ENCODE measurements around the gene ABHD16B.

ABHD16B gene

DNA sequence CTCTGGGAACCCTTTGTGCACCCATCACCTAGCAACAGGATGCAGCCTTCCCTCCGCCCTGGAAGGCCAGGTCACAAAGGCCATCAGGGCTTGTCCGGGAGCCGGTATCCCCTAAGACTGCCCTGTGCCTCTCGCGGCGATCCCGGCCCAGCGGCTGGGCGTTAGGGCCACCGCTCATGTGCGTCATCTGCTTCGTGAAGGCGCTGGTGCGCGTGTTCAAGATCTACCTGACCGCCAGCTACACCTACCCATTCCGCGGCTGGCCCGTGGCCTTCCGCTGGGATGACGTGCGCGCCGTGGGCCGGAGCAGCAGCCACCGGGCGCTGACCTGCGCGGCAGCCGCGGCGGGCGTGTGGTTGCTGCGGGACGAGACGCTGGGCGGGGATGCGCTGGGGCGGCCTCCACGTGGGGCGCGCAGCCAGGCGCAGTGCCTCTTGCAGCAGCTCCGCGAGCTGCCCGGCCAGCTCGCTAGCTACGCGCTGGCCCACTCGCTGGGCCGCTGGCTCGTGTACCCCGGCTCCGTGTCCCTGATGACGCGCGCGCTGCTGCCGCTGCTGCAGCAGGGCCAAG, at the start of gene ABHD16B:
TSS of gene ABHD16B (plus strand) at position 134 of the 570 bp plus-strand sequence. CDS start at position 177, 43 bp downstream.
- no peak for DNase-seq (ENCODE audit: low read depth)

DNA sequence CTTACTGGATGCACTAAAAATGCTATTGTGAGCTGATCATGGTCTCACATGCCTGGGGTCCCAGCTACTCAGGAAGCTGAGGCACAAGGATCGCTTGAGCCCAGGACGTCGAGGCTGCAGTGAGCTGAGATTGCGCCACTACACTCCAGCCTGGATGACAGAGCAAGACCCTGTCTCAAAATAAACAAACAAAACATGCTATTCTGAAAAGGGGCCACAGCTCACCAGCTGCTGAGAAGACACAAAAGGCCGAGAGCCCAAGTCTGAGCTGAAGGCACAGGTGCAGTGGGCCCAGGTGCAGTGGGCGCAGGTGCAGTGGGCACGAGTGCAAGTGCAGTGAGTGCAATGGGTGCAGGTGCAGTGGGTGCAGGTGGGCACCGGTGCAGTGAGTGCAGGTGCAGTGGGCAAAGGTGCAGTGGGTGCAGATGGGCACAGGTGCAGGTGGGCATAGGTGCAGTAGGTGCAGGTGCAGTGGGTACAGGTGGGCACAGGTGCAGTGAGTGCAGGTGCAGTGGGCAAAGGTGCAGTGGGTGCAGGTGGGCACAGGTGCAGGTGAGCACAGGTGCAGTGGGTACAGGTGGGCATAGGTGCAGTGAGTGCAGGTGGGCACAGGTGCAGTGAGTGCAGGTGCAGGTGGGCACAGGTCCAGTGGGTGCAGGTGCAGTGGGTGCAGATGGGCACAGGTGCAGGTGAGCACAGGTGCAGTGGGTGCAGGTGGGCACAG, 46.2 kb upstream of the ABHD16B start:
- DNase-seq (ENCODE audit: low read depth) = no peak

GRCh38 chr20:63815615-63816253, 45.6 kb upstream of the ABHD16B start:
- DNase-seq (ENCODE audit: low read depth) = no peak

DNA sequence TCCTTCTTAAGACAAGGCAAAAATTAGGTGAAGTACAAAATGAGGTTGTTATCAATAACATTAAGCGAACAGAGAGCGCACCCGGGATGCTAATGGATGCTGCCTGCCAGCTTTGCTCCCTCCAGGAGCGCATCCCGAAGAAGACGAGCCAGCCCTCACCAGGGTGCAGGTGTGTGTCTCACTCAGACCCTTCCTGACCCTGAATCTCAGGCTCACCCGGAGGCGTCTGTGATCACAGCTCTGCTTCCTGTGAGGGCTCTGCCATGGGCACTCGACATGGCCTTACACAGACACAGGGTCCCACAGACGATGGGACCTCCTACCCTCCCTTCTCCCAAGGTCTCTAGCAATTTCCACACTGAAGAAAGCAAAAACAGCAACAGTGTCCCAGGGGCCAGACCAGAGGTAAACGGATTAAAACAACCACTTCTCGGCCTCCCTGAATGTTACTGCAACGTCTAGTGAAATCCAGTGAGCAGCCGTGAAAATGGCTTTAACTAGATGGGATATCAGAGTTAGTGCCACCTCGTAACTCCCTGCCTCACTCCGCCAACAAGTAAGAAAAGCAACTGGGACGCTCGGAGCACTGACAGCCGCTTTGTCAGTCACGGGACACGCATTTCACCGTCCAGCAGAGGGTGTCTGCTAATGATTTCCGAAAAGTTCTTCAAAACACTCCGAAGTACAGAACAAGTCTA, 41.9 kb upstream of the ABHD16B start:
- no peak for DNase-seq (ENCODE audit: low read depth)

GRCh38 chr20:63821811-63822210, 39.5 kb upstream of the ABHD16B start:
- no peak for DNase-seq (ENCODE audit: low read depth)

- DNase-seq (ENCODE audit: low read depth) = no peak
These were observed 39.0 kb upstream of the ABHD16B start for GRCh38 chr20:63822276-63822696.

GRCh38 chr20:63823691-63824311, 37.5 kb upstream of the ABHD16B start:
- DNase-seq (ENCODE audit: low read depth) = no peak

DNA sequence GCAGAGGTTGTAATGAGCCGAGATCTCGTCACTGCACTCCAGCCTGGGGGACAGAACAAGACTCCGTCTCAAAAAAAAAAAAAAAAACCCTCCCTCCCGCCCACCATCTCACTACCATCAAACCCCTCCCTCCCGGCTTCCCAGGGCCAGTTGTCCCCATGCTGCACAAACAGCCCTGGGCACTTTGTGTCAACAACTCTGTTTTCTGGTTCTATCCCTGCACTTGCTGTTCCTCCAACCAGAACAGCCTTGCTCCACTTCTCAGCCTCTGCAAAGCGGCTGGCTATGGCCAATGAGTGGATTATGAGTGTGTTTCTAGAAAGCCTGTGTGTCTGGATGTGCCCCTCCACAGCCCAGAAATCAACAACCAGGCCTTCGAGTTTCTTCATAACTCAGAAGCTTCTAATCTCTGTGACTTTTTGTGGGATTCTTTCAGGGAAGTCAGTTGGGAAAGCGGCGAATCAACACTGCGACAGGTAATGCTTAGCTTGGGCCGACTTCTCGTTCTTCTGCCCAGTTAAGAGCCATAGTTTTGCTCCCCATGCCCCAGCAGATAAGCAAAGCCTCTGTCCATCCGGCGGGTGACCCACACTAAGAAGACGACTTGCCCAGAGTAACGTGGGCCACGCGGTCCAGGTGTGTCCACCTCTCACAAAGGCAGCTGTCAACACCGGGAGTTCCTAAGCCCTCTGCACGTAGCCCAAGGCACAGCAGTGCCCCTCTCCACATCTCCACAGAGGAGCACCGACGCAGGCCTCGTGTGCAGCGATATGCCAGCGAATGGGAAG, 35.8 kb upstream of the ABHD16B start:
- DNase-seq (ENCODE audit: low read depth) = no peak

DNA sequence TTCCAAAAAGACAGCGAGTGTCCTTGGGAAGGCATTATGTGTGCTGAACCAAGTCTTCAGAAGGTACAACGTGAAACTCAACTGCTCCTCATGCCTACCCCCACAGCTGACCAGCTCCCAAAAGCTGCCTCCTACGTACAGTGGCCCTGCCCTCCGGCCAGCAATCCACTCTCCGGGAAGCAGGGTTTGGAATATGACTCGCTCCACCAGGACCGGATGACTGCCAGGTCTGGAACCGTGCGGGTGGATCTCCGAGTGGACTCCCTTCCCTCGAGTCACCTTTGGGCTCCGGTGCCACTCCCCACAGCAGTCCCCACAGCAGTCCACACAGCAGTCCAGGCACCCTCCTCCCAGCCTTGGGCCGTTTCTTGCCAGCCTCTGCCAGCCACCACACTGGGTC, 34.5 kb upstream of the ABHD16B start:
- DNase-seq (ENCODE audit: low read depth) = no peak

- no peak for DNase-seq (ENCODE audit: low read depth)
These were observed 33.2 kb upstream of the ABHD16B start for GRCh38 chr20:63828124-63828523.

DNA sequence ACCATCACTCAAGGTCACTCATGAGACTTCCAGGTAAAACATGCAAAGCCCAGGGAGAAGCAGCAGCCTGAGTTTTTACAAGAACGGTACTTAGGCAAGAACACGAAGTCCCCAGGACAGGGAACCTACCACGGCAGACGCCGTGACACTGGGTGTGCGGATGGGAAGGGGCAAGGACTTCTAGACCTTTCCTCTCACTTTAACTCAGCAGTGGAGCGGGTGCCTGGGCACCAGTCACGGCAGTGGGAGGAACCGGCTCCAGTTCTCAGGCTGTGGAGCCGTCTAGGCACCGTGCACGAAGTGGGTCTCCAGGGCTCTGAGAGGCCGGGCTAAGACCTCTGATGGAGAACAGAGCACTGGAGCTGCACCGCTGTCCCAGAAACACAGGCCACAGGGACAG, 32.8 kb upstream of the ABHD16B start:
- no peak for DNase-seq (ENCODE audit: low read depth)

- DNase-seq (ENCODE audit: low read depth) = no peak
These were observed 32.3 kb upstream of the ABHD16B start for GRCh38 chr20:63828951-63829350.

- DNase-seq (ENCODE audit: low read depth) = no peak
These were observed 31.7 kb upstream of the ABHD16B start for GRCh38 chr20:63829603-63829944.

GRCh38 chr20:63829945-63830835, 31.1 kb upstream of the ABHD16B start:
- peak; percentile 44 for DNase-seq (ENCODE audit: low read depth)

- DNase-seq (ENCODE audit: low read depth) = peak; percentile 56
These were observed 30.3 kb upstream of the ABHD16B start, which contains the start of gene ZBTB46 for GRCh38 chr20:63830841-63831588. TSS of gene ZBTB46 (minus strand) at chr20:63831264. CDS start at chr20:63790757, 40,507 bp downstream.

- DNase-seq (ENCODE audit: low read depth) = no peak
These were observed 29.7 kb upstream of the ABHD16B start for GRCh38 chr20:63831646-63831992.

DNA sequence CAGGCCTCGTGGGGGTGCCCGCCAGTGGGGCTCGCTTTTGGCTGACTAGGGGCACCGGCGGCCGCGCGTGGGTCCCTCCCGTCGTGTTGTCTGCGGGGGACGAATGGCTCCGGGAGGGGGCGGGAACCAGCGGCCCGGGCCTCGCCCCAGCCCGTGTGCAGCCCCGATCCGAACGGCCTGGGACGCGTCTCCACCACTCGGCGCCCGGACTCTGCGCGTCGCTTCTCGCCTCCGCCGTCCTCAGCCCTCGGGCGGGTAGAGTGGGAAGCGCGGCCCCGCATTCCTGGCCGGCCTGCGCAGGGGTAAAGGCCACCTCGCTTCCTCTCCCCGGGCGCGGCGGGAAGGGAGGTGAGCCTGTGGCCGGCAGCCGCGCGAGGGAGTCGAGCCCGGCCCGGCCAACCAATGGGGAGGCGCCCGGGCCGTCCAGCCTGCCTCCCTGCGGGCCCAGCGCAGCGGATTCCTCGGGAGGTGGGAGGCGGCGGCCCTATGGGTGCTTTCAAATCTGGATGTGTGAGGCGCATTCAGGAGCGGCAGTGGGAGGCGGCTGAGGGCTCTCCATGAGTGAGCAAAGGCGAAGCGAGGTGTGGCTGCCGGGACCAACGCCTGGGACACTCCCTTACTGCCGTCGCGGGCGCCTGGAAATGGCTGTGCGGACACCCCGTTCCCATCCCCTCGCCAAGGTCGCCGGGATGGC, 29.2 kb upstream of the ABHD16B start:
- DNase-seq (ENCODE audit: low read depth) = peak; percentile 43

DNA sequence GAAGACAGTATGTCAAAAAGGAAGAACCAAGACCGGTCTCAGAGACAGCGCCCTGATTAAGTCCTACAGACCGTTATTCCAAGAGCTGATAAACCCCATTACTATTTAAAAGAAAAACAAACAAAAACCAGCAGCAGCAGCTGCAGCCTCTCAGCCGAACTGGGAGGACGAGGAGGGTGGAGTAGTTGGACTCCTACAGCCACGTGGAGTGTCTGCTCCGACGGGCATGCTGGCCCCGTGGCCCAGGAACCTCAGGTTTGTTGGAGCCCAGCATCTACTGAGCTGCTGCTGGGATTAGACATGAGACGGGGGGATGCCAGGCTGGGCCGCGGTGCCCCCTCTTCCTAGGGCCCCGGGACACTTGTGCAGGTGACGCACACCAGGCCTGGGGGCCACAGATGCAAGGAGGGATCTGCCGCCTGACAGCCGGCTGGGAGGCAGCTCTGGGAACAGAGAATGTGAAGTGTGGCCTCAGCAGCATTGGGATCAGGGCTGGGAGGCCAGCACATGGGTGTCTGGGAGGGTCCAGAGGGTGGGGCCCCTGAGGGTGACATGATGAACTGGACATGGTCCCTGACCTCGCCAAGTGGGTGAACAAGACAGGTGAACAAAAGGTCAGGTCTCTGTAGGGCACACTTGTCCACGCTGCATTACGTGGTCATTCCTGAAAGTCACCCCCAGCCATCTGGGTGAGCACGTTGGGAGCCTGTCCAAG, 27.4 kb upstream of the ABHD16B start:
- DNase-seq (ENCODE audit: low read depth) = peak; percentile 65

- no peak for DNase-seq (ENCODE audit: low read depth)
These were observed 26.8 kb upstream of the ABHD16B start for GRCh38 chr20:63834491-63834880.
